ENCODE results near the gene MBD5.

GRCh38 chr2:148553332-148553887 lies 532.5 kb downstream of the MBD5 start:
- TF ChIP-seq EZH2 (IDR thresholded peaks at IDR 0.05; ENCODE audit: low read length, unreplicated experiment) (no peak), EZH2phosphoT487 (IDR thresholded peaks at IDR 0.05; ENCODE audit: borderline replicate concordance, low read length) (no peak)
- TF ChIP-seq, protein P1, sequence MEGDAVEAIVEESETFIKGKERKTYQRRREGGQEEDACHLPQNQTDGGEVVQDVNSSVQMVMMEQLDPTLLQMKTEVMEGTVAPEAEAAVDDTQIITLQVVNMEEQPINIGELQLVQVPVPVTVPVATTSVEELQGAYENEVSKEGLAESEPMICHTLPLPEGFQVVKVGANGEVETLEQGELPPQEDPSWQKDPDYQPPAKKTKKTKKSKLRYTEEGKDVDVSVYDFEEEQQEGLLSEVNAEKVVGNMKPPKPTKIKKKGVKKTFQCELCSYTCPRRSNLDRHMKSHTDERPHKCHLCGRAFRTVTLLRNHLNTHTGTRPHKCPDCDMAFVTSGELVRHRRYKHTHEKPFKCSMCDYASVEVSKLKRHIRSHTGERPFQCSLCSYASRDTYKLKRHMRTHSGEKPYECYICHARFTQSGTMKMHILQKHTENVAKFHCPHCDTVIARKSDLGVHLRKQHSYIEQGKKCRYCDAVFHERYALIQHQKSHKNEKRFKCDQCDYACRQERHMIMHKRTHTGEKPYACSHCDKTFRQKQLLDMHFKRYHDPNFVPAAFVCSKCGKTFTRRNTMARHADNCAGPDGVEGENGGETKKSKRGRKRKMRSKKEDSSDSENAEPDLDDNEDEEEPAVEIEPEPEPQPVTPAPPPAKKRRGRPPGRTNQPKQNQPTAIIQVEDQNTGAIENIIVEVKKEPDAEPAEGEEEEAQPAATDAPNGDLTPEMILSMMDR (conservative IDR thresholded peaks at IDR 0.05; ENCODE audit: low read depth, low read length), result no peak
